A549 (cell line): Measurements from ENCODE around the gene MME.

Experiments used
- POLR2A ChIP-seq: IDR thresholded peaks from 2 replicates; pipeline ENCODE4 v1.6.1; 2012; ENCODE audit warnings: mild to moderate bottlenecking, low read length
- POLR2AphosphoS2 ChIP-seq: conservative IDR thresholded peaks from 2 replicates; pipeline ENCODE4 v1.6.1; 2012; ENCODE audit warnings: low read length, improper control_type of control experiment, inconsistent platforms

GRCh38 chr3:155169197-155169596 is 89.1 kb downstream of the MME start:
- TF ChIP-seq POLR2A (no peak), POLR2AphosphoS2 (no peak)
